ENCODE measurements around the gene KCNMA1. TPM values are rescaled to one million over a fixed set of nuclear protein-coding genes. Genes with fewer than 3 reads are reported as not detected.

Gene KCNMA1
- total RNA-seq, 1 experiment from 2014 or later, result 143 TPM

- TF ChIP-seq EZH2 (IDR thresholded peaks at IDR 0.05; ENCODE audit: low read length, unreplicated experiment) (no peak), EZH2phosphoT487 (IDR thresholded peaks at IDR 0.05; ENCODE audit: borderline replicate concordance, low read length) (no peak)
- TF ChIP-seq, protein P1, sequence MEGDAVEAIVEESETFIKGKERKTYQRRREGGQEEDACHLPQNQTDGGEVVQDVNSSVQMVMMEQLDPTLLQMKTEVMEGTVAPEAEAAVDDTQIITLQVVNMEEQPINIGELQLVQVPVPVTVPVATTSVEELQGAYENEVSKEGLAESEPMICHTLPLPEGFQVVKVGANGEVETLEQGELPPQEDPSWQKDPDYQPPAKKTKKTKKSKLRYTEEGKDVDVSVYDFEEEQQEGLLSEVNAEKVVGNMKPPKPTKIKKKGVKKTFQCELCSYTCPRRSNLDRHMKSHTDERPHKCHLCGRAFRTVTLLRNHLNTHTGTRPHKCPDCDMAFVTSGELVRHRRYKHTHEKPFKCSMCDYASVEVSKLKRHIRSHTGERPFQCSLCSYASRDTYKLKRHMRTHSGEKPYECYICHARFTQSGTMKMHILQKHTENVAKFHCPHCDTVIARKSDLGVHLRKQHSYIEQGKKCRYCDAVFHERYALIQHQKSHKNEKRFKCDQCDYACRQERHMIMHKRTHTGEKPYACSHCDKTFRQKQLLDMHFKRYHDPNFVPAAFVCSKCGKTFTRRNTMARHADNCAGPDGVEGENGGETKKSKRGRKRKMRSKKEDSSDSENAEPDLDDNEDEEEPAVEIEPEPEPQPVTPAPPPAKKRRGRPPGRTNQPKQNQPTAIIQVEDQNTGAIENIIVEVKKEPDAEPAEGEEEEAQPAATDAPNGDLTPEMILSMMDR (conservative IDR thresholded peaks at IDR 0.05; ENCODE audit: low read depth, low read length), result no peak
- Histone ChIP-seq H3K9me3 (ENCODE audit: low read length) (no peaks in the 10 kb centered on the region), H4K20me1 (ENCODE audit: low read length) (no peaks in the 10 kb centered on the region), H3K79me2 (ENCODE audit: low read length) (no peaks in the 10 kb centered on the region), H3K4me1 (ENCODE audit: insufficient read depth, low read length) (peaks cover 39% of the 10 kb centered on the region), H3K27me3 (ENCODE audit: low read length) (no peaks in the 10 kb centered on the region), H3K4me3 (ENCODE audit: low read length) (peak overlapping the region; percentile 43), H3K4me2 (ENCODE audit: low read length) (no peak overlapping the region), H3K9me2 (replicated peaks; ENCODE audit: low read length) (no peaks in the 10 kb centered on the region), H3K27ac (ENCODE audit: low read length) (no peak overlapping the region; the same call in 1 of the 2 replicates), H2AFZ (ENCODE audit: low read length) (no peak overlapping the region), H3K9ac (ENCODE audit: low read length) (no peak overlapping the region), H3K36me3 (ENCODE audit: low read depth, low read length) (no peaks in the 10 kb centered on the region), H3F3A (ENCODE audit: low read length, unreplicated experiment) (peaks cover 54% of the 10 kb centered on the region)
- peak; percentile 1; the same call in 1 of the 2 replicates for ATAC-seq
- ChIA-PET POLR2A (ENCODE audit: unreplicated experiment) (interaction anchor here (0.5 to 1.4 kb wide), 11 partner anchors 10 to 891 kb away, joined by 3 to 5 read pairs (median 3); no protein-coding TSS in a partner anchor), CTCF (interaction anchor here (0.6 to 3.3 kb wide), 11 partner anchors 10 to 547 kb away, joined by 3 to 35 read pairs (median 9); partner anchors contain the start of gene KCNMA1)
- peak; percentile 92 for DNase-seq
- intact Hi-C loops (cut with micrococcal nuclease), result loop anchor here (1.0 to 10.0 kb wide), 14 partner anchors 52 to 863 kb away; partner anchors contain the start of genes DLG5 and POLR3A
- no TSS peak for BruUV-seq (replicated peaks)
Measured at GRCh38 chr10:77164616-77165311, 472.8 kb downstream of the KCNMA1 start.

GRCh38 chr10:77163670-77164348, 473.8 kb downstream of the KCNMA1 start:
- BruUV-seq (replicated peaks), result TSS peak; percentile 63
- ATAC-seq (peak; percentile 66), DNase-seq (peak; percentile 100)
- H3K79me2 ChIP-seq (ENCODE audit: low read length), result no peaks in the 10 kb centered on the region
- no peaks in the 10 kb centered on the region for H3K27me3 ChIP-seq (ENCODE audit: low read length)
- H2AFZ ChIP-seq (ENCODE audit: low read length), result no peak overlapping the region
- H3K27ac ChIP-seq (ENCODE audit: low read length), result no peak overlapping the region; the same call in 1 of the 2 replicates
- H3K36me3 ChIP-seq (ENCODE audit: low read depth, low read length), result no peaks in the 10 kb centered on the region
- intact Hi-C loops (cut with micrococcal nuclease), result loop anchor here (1.0 to 10.0 kb wide), 9 partner anchors 52 to 863 kb away; partner anchors contain the start of genes DLG5 and POLR3A
- H3K9ac ChIP-seq (ENCODE audit: low read length), result peak overlapping the region; percentile 75
- no peaks in the 10 kb centered on the region for H4K20me1 ChIP-seq (ENCODE audit: low read length)
- ChIA-PET POLR2A (ENCODE audit: unreplicated experiment) (interaction anchor here (0.5 to 1.0 kb wide), 6 partner anchors 28 to 890 kb away, joined by 3 to 4 read pairs (median 3); no protein-coding TSS in a partner anchor), CTCF (interaction anchor here (0.6 to 3.3 kb wide), 8 partner anchors 11 to 548 kb away, joined by 3 to 35 read pairs (median 4); no protein-coding TSS in a partner anchor)
- TF ChIP-seq EZH2phosphoT487 (IDR thresholded peaks at IDR 0.05; ENCODE audit: borderline replicate concordance, low read length) (no peak), EZH2 (IDR thresholded peaks at IDR 0.05; ENCODE audit: low read length, unreplicated experiment) (no peak)
- TF ChIP-seq, protein P1 (conservative IDR thresholded peaks at IDR 0.05; ENCODE audit: low read depth, low read length), result no peak
- H3K9me3 ChIP-seq (ENCODE audit: low read length), result no peaks in the 10 kb centered on the region
- H3K4me2 ChIP-seq (ENCODE audit: low read length), result peak overlapping the region; percentile 70
- H3K4me1 ChIP-seq (ENCODE audit: insufficient read depth, low read length), result peaks cover 49% of the 10 kb centered on the region
- peak overlapping the region; percentile 30 for H3K4me3 ChIP-seq (ENCODE audit: low read length)
- H3K9me2 ChIP-seq (replicated peaks; ENCODE audit: low read length), result no peaks in the 10 kb centered on the region
- H3F3A ChIP-seq (ENCODE audit: low read length, unreplicated experiment), result peaks cover 59% of the 10 kb centered on the region

Data from PC-3 (cell line).